ENCODE measurements around the gene FAM217A. TPM values are rescaled to one million over a fixed set of nuclear protein-coding genes. Genes with fewer than 3 reads are reported as not detected.

Gene FAM217A
- total and polyA plus RNA-seq, 2 of the 13 experiments (the other 11 are each of a cell fraction or from before 2014, with no cell fraction given): not detected

DNA sequence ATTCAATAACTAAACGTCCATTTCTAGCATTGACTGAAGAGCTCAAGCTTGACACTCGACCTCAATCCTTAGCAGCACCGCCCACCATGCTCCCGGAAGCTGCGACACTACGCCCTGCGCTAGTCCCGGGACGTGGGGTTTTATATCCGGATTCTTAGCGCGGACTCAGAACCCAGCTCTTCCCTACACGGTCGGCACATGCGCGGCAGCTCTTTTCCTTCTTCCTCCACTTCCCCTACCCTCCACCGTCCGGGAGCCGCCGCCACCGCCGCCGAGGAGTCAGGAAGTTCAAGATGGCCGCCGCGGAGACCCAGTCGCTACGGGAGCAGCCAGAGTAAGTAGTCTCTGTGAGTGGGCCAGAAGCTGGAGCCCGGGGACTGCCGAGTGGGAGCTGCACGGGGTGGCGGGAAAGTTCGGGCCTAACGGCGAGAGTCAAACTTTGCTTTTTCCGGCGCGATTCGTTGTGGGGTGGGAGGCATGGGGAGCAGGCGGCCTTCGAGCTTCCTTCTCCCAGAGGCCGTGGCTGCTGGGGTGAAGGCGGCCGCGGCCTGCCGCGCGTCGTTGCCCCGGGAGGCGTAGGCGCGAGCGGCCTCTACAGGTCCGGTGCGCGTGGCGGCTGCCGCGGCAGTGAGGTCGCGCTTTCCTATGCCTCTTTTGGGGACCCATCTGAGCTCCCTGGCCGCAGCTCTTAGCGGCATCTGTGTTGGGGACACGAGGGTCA lies 57.6 kb downstream of the FAM217A start (continued):
- TF ChIP-seq ASH2L (IDR thresholded peaks at IDR 0.05; ENCODE audit: insufficient read length, low read depth, low read length): peak; percentile 89
- no peak for TF ChIP-seq KLF11 (CRISPR knock-in tag; IDR thresholded peaks at IDR 0.05)
- TF ChIP-seq ZNF879 (CRISPR knock-in tag; IDR thresholded peaks at IDR 0.05): 0 out of 2 replicates have a peak, but pooled peaks have one; percentile 56
- TF ChIP-seq, protein P1, sequence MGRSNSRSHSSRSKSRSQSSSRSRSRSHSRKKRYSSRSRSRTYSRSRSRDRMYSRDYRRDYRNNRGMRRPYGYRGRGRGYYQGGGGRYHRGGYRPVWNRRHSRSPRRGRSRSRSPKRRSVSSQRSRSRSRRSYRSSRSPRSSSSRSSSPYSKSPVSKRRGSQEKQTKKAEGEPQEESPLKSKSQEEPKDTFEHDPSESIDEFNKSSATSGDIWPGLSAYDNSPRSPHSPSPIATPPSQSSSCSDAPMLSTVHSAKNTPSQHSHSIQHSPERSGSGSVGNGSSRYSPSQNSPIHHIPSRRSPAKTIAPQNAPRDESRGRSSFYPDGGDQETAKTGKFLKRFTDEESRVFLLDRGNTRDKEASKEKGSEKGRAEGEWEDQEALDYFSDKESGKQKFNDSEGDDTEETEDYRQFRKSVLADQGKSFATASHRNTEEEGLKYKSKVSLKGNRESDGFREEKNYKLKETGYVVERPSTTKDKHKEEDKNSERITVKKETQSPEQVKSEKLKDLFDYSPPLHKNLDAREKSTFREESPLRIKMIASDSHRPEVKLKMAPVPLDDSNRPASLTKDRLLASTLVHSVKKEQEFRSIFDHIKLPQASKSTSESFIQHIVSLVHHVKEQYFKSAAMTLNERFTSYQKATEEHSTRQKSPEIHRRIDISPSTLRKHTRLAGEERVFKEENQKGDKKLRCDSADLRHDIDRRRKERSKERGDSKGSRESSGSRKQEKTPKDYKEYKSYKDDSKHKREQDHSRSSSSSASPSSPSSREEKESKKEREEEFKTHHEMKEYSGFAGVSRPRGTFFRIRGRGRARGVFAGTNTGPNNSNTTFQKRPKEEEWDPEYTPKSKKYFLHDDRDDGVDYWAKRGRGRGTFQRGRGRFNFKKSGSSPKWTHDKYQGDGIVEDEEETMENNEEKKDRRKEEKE (IDR thresholded peaks at IDR 0.05): no peak
- no peak for TF ChIP-seq HDAC6 (IDR thresholded peaks at IDR 0.05; ENCODE audit: low read depth, low read length)
- peak; percentile 87; the same call in 1 of the 2 replicates for TF ChIP-seq IRF2 (CRISPR knock-in tag; IDR thresholded peaks at IDR 0.05)
- TF ChIP-seq KLF9 (CRISPR knock-in tag; IDR thresholded peaks at IDR 0.05; ENCODE audit: low read depth): no peak
- TF ChIP-seq TMF1 (CRISPR knock-in tag; IDR thresholded peaks at IDR 0.05; ENCODE audit: low read depth): peak; percentile 96
- peak in 1 of 2 experiments; percentile 56; a peak in 1 of 4 replicates for TF ChIP-seq KLF16 (CRISPR knock-in tag; IDR thresholded peaks at IDR 0.05)
- TF ChIP-seq ZMYM4 (CRISPR knock-in tag; IDR thresholded peaks at IDR 0.05): peak; percentile 94
- TF ChIP-seq ZNF138 (CRISPR knock-in tag; IDR thresholded peaks at IDR 0.05; ENCODE audit: low read depth): no peak
- TF ChIP-seq, protein P2, sequence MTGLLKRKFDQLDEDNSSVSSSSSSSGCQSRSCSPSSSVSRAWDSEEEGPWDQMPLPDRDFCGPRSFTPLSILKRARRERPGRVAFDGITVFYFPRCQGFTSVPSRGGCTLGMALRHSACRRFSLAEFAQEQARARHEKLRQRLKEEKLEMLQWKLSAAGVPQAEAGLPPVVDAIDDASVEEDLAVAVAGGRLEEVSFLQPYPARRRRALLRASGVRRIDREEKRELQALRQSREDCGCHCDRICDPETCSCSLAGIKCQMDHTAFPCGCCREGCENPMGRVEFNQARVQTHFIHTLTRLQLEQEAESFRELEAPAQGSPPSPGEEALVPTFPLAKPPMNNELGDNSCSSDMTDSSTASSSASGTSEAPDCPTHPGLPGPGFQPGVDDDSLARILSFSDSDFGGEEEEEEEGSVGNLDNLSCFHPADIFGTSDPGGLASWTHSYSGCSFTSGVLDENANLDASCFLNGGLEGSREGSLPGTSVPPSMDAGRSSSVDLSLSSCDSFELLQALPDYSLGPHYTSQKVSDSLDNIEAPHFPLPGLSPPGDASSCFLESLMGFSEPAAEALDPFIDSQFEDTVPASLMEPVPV (CRISPR knock-in tag; IDR thresholded peaks at IDR 0.05): peak; percentile 94; the same call in 1 of the 2 replicates
- peak; percentile 79; the same call in 1 of the 2 replicates for TF ChIP-seq HNRNPL (IDR thresholded peaks at IDR 0.05; ENCODE audit: low read depth, low read length)
- TF ChIP-seq HES4 (CRISPR knock-in tag; IDR thresholded peaks at IDR 0.05; ENCODE audit: borderline replicate concordance): no peak; the same call in 1 of the 2 replicates
- TF ChIP-seq WIZ (CRISPR knock-in tag; IDR thresholded peaks at IDR 0.05): peak; percentile 78; the same call in 1 of the 2 replicates
- TF ChIP-seq REXO4 (CRISPR knock-in tag; IDR thresholded peaks at IDR 0.05; ENCODE audit: borderline replicate concordance): no peak
- TF ChIP-seq HNF4A (CRISPR knock-in tag; IDR thresholded peaks at IDR 0.05): peak; percentile 49; the same call in 1 of the 2 replicates
- TF ChIP-seq, protein P3, sequence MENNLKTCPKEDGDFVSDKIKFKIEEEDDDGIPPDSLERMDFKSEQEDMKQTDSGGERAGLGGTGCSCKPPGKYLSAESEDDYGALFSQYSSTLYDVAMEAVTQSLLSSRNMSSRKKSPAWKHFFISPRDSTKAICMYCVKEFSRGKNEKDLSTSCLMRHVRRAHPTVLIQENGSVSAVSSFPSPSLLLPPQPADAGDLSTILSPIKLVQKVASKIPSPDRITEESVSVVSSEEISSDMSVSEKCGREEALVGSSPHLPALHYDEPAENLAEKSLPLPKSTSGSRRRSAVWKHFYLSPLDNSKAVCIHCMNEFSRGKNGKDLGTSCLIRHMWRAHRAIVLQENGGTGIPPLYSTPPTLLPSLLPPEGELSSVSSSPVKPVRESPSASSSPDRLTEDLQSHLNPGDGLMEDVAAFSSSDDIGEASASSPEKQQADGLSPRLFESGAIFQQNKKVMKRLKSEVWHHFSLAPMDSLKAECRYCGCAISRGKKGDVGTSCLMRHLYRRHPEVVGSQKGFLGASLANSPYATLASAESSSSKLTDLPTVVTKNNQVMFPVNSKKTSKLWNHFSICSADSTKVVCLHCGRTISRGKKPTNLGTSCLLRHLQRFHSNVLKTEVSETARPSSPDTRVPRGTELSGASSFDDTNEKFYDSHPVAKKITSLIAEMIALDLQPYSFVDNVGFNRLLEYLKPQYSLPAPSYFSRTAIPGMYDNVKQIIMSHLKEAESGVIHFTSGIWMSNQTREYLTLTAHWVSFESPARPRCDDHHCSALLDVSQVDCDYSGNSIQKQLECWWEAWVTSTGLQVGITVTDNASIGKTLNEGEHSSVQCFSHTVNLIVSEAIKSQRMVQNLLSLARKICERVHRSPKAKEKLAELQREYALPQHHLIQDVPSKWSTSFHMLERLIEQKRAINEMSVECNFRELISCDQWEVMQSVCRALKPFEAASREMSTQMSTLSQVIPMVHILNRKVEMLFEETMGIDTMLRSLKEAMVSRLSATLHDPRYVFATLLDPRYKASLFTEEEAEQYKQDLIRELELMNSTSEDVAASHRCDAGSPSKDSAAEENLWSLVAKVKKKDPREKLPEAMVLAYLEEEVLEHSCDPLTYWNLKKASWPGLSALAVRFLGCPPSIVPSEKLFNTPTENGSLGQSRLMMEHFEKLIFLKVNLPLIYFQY (CRISPR knock-in tag; IDR thresholded peaks at IDR 0.05; ENCODE audit: borderline replicate concordance): peak; percentile 50; the same call in 1 of the 2 replicates

Data from HepG2 (cell line).